Psoas muscle (tissue), 8 donors: ENCODE data around the gene CCDC148. TPM values are rescaled to one million over a fixed set of nuclear protein-coding genes. Genes with fewer than 3 reads are reported as not detected.

Experiments
- ATAC-seq, 4 donors: fragments of 200-7000 bp; cut with Tn5 transposase; one replicate each; pipeline ENCODE4 v1.9.1; 2020; ENCODE audit warnings: moderate library complexity in 3 of 4, mild to moderate bottlenecking in 2 of 4
- DNase-seq, 2 donors: peaks; one replicate each; pipeline ENCODE4 v3.0.0-alpha.2; 2020
- H3K27ac ChIP-seq: fragments of 200-600 bp; one replicate; pipeline ENCODE4 v1.8.0; 2022
- H3K27me3 ChIP-seq, 3 donors: fragments of 200-600 bp in 1 of 3; one replicate each; pipeline versions ENCODE4 v1.6.1 to v1.8.0; 2013 to 2022; ENCODE audit warnings: low read length in 2 of 3, mild to moderate bottlenecking in 2 of 3, moderate library complexity in 1 of 3; ENCODE audit not compliant: insufficient read depth in 3 of 3
- H3K36me3 ChIP-seq, 2 donors: fragments of 200-600 bp in 1 of 2; one replicate each; pipeline versions ENCODE4 v1.6.1 to v1.8.0; 2013 to 2022; ENCODE audit warnings: low read depth in 1 of 2, mild to moderate bottlenecking in 1 of 2, moderate library complexity in 1 of 2; ENCODE audit not compliant: insufficient read depth in 1 of 2
- H3K4me1 ChIP-seq: fragments of 200-600 bp; one replicate; pipeline ENCODE4 v1.8.0; 2022
- H3K4me3 ChIP-seq: fragments of 200-600 bp; one replicate; pipeline ENCODE4 v1.8.0; 2022; ENCODE audit warnings: mild to moderate bottlenecking
- H3K9me3 ChIP-seq: fragments of 200-600 bp; one replicate; pipeline ENCODE4 v1.8.0; 2022
- WGBS, 3 donors: extraction: QIAGEN DNeasy Blood & Tissue Kit; methylation state at CpG; one replicate each; pipeline versions ENCODE4 v1.1.6 to v1.1.7; 2013; 5-methylcytosine and 5-hydroxymethylcytosine counted together
- intact Hi-C, 2 donors: fragments of 100-400 bp; cut with DNase I; formaldehyde crosslinking; loops; one replicate each; pipeline versions ENCODE4 v1.11.0 to v1.14.2; 2022
- polyA plus RNA-seq, 3 donors: library from polyadenylated mRNA; stranded (reverse); fragments of 200-250 nt; gene quantifications; one replicate each; pipeline ENCODE4 v1.2.3, GENCODE V29; 2013
- total RNA-seq, 4 donors: library from RNA; stranded (reverse); fragmentation: NEBNext Ultra II Directional in 2 of 4; extraction: Animal tissue kit (Norgen Biotek cat#: 25700) in 2 of 4; gene quantifications; one replicate each; pipeline versions ENCODE4 v1.2.1 to v1.2.4, GENCODE V29; 2021 to 2023
- TF ChIP-seq, protein P1 (sequence below): fragments of 200-600 bp; IDR thresholded peaks from one replicate; pipeline ENCODE4 v1.8.0; 2022; ENCODE audit warnings: antibody characterized with exemption
- donor health status: healthy with polysubstance abuse.
- donor health status: DM: no; HTN: no; CAD: no; lungs with moderate emphysema.
- donor health status: Bipolar disorder and iron deficiency.
- donor health status: healthy.
- donor health status: DM: yes; HTN: yes; CAD: no.
- donor health status: DM: no; HTN: no; CAD: no.
- donor health status: DM: no; HTN: no; CAD: no.
- donor health status: DM: yes; HTN: yes; CAD: no.

CCDC148 gene
- total and polyA plus RNA-seq, 7 donors, result 0.10 TPM; not detected in 6

DNA sequence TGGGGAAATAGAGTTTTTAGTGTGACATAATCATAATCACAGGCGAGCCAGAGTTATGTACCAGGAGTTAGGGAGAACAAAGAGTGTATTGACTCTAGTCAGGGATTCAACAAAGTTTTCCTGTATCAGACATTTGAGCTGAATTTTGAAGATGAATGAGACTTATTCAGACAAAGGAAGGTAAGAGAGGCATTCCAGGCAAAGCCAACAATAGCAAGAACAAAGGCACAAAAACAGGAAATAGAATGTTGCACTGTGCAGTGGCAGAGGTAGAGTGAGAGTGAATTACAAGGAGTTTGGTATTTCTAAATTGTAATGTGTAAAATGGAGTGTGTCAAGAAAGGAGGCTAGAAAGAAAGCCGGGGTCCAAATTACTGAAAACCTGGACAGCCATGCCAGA is 156.2 kb downstream of the CCDC148 start:
- no peak overlapping the region for H3K27ac ChIP-seq
- H3K9me3 ChIP-seq, result no peaks in the 10 kb centered on the region
- ATAC-seq, result no peak
- H3K27me3 ChIP-seq, result no peaks in the 10 kb centered on the region
- intact Hi-C loops, result no loop called here
- no peak for DNase-seq
- WGBS, 3 donors, result 75 to 78% (median 78%) methylated on average over 2 of the region's 2 CpGs
- H3K4me1 ChIP-seq, result no peaks in the 10 kb centered on the region
- no peak overlapping the region for H3K4me3 ChIP-seq
- H3K36me3 ChIP-seq, result no peaks in the 10 kb centered on the region
- TF ChIP-seq, protein P1, sequence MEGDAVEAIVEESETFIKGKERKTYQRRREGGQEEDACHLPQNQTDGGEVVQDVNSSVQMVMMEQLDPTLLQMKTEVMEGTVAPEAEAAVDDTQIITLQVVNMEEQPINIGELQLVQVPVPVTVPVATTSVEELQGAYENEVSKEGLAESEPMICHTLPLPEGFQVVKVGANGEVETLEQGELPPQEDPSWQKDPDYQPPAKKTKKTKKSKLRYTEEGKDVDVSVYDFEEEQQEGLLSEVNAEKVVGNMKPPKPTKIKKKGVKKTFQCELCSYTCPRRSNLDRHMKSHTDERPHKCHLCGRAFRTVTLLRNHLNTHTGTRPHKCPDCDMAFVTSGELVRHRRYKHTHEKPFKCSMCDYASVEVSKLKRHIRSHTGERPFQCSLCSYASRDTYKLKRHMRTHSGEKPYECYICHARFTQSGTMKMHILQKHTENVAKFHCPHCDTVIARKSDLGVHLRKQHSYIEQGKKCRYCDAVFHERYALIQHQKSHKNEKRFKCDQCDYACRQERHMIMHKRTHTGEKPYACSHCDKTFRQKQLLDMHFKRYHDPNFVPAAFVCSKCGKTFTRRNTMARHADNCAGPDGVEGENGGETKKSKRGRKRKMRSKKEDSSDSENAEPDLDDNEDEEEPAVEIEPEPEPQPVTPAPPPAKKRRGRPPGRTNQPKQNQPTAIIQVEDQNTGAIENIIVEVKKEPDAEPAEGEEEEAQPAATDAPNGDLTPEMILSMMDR, result no peak

GRCh38 chr2:158297606-158298005 is 158.9 kb downstream of the CCDC148 start:
- Histone ChIP-seq H3K9me3 (no peaks in the 10 kb centered on the region), H3K27ac (no peak overlapping the region), H3K27me3 (no peaks in the 10 kb centered on the region), H3K4me3 (no peak overlapping the region), H3K4me1 (no peaks in the 10 kb centered on the region), H3K36me3 (no peaks in the 10 kb centered on the region)
- intact Hi-C loops, result no loop called here
- DNase-seq (no peak), ATAC-seq (no peak)
- WGBS, 3 donors, result 62 to 63% (median 62%) methylated on average over 1 of the region's 1 CpG
- TF ChIP-seq, protein P1, result no peak

DNA sequence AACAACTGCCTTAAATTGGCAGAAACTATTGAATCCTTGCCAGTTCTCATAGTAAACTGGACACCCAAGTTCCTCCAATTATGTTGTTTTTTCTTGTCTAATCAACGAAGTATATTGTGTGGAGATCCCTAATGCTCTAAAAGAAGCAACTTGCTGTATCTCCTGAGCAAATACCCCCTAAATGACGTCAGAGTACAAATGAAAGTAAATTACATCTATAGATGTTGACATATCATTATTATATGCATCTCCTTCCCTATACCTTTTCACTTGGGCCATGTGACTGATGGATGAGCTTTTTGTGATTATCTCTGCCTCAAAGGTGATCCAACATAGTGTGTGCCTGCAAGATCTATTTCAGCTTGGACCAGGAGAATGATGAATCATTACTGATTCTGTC is 159.4 kb downstream of the CCDC148 start:
- intact Hi-C loops, result no loop called here
- Histone ChIP-seq H3K4me3 (no peak overlapping the region), H3K27ac (no peak overlapping the region), H3K9me3 (no peaks in the 10 kb centered on the region), H3K36me3 (no peaks in the 10 kb centered on the region), H3K4me1 (no peaks in the 10 kb centered on the region), H3K27me3 (no peaks in the 10 kb centered on the region)
- 42 to 52% (median 49%) methylated on average over 2 of the region's 2 CpGs for WGBS, 3 donors
- DNase-seq (no peak), ATAC-seq (no peak)
- TF ChIP-seq, protein P1, result no peak

DNA sequence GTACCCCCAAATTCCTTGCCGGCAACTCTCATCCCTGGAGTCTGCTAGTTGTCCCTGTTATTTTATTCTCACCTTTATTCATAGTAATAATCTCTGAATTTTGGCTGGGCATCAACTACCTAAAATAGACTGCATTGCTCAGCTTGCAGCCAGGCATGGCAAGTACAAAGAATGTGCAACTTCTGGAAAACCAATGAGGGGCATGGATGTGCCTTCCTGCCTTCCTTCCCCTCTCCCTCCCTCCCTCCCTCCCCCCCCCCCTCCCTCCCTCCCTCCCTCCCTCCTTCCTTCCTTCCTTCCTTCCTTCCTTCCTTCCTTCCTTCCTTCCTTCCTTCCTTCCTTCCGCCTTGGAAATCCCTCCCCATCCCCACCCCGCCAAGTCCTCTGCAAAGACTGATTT is 162.8 kb downstream of the CCDC148 start:
- 87 to 88% (median 87%) methylated on average over 1 to 3 of the region's 3 CpGs for WGBS, 3 donors
- TF ChIP-seq, protein P1, result no peak
- Histone ChIP-seq H3K9me3 (no peaks in the 10 kb centered on the region), H3K4me3 (no peak overlapping the region), H3K4me1 (no peaks in the 10 kb centered on the region), H3K36me3 (no peaks in the 10 kb centered on the region), H3K27me3 (no peaks in the 10 kb centered on the region), H3K27ac (no peak overlapping the region)
- DNase-seq (no peak), ATAC-seq (no peak)
- intact Hi-C loops, result no loop called here

- TF ChIP-seq, protein P1, result no peak
- no peak overlapping the region for H3K27ac ChIP-seq
- DNase-seq (no peak), ATAC-seq (no peak)
- WGBS, 3 donors, result 54 to 69% (median 58%) methylated on average over 2 of the region's 2 CpGs
- H3K9me3 ChIP-seq, result no peaks in the 10 kb centered on the region
- no peaks in the 10 kb centered on the region for H3K27me3 ChIP-seq
- H3K4me1 ChIP-seq, result no peaks in the 10 kb centered on the region
- intact Hi-C loops, result no loop called here
- H3K36me3 ChIP-seq, result no peaks in the 10 kb centered on the region
- no peak overlapping the region for H3K4me3 ChIP-seq
These were observed 164.9 kb downstream of the CCDC148 start for GRCh38 chr2:158291544-158292180.
